Astrocyte (in vitro differentiated cells and primary cell): ENCODE results near the gene TMPRSS3. TPM values are rescaled to one million over a fixed set of nuclear protein-coding genes. Genes with fewer than 3 reads are reported as not detected.

ENCODE experiments used
- DNase-seq: peaks from one replicate; pipeline ENCODE4 v3.0.0-alpha.2; 2010; ENCODE audit warnings: low read depth
- FAIRE-seq: peaks from 2 replicates; lab custom pipeline; 2011; peaks lifted over from hg19 to GRCh38; lab: Jason Lieb, UNC
- H2AFZ ChIP-seq: 2 replicates; pipeline ENCODE4 v1.6.0; 2012; ENCODE audit warnings: low read depth, low read length, inconsistent platforms
- H3K27ac ChIP-seq: 2 replicates; pipeline ENCODE4 v1.5.1; 2011; ENCODE audit warnings: low read depth, low read length, inconsistent platforms
- H3K27me3 ChIP-seq: 2 replicates; pipeline ENCODE4 v1.6.0; 2011; ENCODE audit warnings: low read length, inconsistent platforms; ENCODE audit not compliant: insufficient read depth
- H3K36me3 ChIP-seq: 2 replicates; pipeline ENCODE4 v1.5.1; 2011; ENCODE audit warnings: low read length, inconsistent platforms; ENCODE audit not compliant: insufficient read depth
- H3K4me1 ChIP-seq: 2 replicates; pipeline ENCODE4 v1.5.1; 2011; ENCODE audit warnings: low read length, inconsistent platforms; ENCODE audit not compliant: insufficient read depth
- H3K4me2 ChIP-seq: 2 replicates; pipeline ENCODE4 v1.6.0; 2012; ENCODE audit warnings: low read length, inconsistent platforms
- H3K4me3 ChIP-seq: 2 replicates; pipeline ENCODE4 v1.5.1; 2011; ENCODE audit warnings: low read depth, mild to moderate bottlenecking, low read length, inconsistent platforms; ENCODE audit not compliant: insufficient read depth
- H3K79me2 ChIP-seq: 2 replicates; pipeline ENCODE4 v1.6.0; 2012; ENCODE audit warnings: mild to moderate bottlenecking, low read length, inconsistent platforms; ENCODE audit not compliant: insufficient read depth
- H3K9ac ChIP-seq: 2 replicates; pipeline ENCODE4 v1.6.0; 2012; ENCODE audit warnings: mild to moderate bottlenecking, low read length, inconsistent platforms
- H3K9me3 ChIP-seq: 2 replicates; pipeline ENCODE4 v1.5.1; 2012; ENCODE audit warnings: low read depth, mild to moderate bottlenecking, low read length, inconsistent platforms; ENCODE audit not compliant: insufficient read depth
- H4K20me1 ChIP-seq: 2 replicates; pipeline ENCODE4 v1.6.0; 2012; ENCODE audit warnings: low read length, inconsistent platforms; ENCODE audit not compliant: insufficient read depth
- H3K27ac Mint-ChIP-seq: one replicate; pipeline ENCODE4 v1.8.0; 2021; ENCODE audit warnings: mild to moderate bottlenecking, mixed read lengths; ENCODE audit not compliant: unreplicated experiment
- H3K27me3 Mint-ChIP-seq: one replicate; pipeline ENCODE4 v1.8.0; 2021; ENCODE audit warnings: low read depth, mixed read lengths; ENCODE audit not compliant: unreplicated experiment
- H3K36me3 Mint-ChIP-seq: one replicate; pipeline ENCODE4 v1.8.0; 2021; ENCODE audit warnings: low read depth, mixed read lengths; ENCODE audit not compliant: unreplicated experiment
- H3K4me1 Mint-ChIP-seq: one replicate; pipeline ENCODE4 v1.8.0; 2021; ENCODE audit warnings: low read depth, mixed read lengths; ENCODE audit not compliant: unreplicated experiment
- H3K4me3 Mint-ChIP-seq: one replicate; pipeline ENCODE4 v1.8.0; 2021; ENCODE audit warnings: mild to moderate bottlenecking, moderate library complexity, mixed read lengths; ENCODE audit not compliant: unreplicated experiment
- H3K9me3 Mint-ChIP-seq: one replicate; pipeline ENCODE4 v1.8.0; 2021; ENCODE audit warnings: mild to moderate bottlenecking, mixed read lengths; ENCODE audit not compliant: unreplicated experiment
- EZH2 ChIP-seq: IDR thresholded peaks from 2 replicates; pipeline ENCODE4 v1.6.1; 2012; ENCODE audit warnings: mild to moderate bottlenecking, low read length, inconsistent platforms; ENCODE audit not compliant: insufficient read depth
- total RNA-seq: library from RNA; stranded (reverse); gene quantifications from 2 replicates; pipeline ENCODE4 v1.2.1, GENCODE V29; 2021
- TF ChIP-seq, protein P1 (sequence below): IDR thresholded peaks from 2 replicates; pipeline ENCODE4 v1.5.1; 2011; ENCODE audit warnings: low read depth, mild to moderate bottlenecking, inconsistent platforms, low read length, moderate library complexity; ENCODE audit not compliant: insufficient read depth

TMPRSS3 gene
- total RNA-seq, 1 donor from 2014 or later = not detected

DNA sequence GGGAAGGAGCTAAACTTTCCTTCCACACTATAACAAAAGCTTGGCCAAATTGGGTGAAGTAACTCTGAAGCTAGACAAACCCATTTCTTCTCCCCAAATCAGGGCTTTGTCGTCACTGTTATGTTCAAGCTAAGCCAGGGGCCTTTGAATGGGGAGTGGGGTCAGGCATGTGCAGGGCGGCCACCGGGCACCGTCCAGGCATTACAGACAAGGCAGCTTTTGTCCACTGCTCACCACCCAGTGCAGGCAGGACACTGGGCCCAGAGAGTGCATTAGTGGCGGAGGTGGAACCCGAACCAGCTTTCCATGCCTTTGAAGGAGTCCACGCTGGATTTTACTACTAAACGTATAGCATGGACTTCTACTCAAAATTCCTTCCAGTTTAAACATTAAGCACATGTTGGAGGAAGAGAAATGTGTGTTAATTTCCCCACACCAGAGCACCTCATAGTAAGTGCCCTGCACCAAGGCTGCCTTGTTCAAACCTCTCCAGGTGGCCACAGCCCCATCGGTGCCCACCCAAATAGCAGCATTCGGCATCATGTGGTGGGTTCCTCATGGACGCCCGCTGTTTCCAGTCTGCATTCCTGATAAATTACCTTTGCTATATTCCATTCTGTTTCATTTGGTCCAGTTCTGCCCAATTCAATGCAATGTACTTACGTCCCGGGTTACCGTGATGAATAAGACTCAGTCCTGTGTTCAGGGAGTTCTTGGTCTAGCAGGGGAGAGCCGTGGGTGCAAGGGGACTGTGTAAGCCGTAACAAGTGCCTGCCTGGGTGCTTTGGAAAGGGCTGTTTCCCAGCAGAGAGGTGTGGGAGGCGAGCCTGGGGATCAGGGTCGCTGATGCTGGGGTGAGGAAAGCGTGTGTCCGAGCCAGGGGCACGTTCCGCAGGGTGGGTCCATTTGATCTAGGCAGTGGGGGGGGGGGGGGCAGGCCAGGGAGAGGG lies 9.5 kb upstream of the TMPRSS3 start:
- Histone ChIP-seq H3K79me2 (no peaks in the 10 kb centered on the region), H3K9me3 (peaks cover 2% of the 10 kb centered on the region), H3K27me3 (peaks cover 2% of the 10 kb centered on the region), H3K4me2 (no peak overlapping the region), H3K4me3 (no peak overlapping the region), H2AFZ (no peak overlapping the region), H4K20me1 (no peaks in the 10 kb centered on the region), H3K27ac (no peak overlapping the region), H3K9ac (no peak overlapping the region), H3K36me3 (no peaks in the 10 kb centered on the region), H3K4me1 (no peaks in the 10 kb centered on the region)
- no peak for FAIRE-seq
- no peaks in the 10 kb centered on the region for H3K36me3 Mint-ChIP-seq
- no peak overlapping the region for H3K27ac Mint-ChIP-seq
- peaks cover 3% of the 10 kb centered on the region for H3K4me1 Mint-ChIP-seq
- TF ChIP-seq EZH2 = no peak
- TF ChIP-seq, protein P1, sequence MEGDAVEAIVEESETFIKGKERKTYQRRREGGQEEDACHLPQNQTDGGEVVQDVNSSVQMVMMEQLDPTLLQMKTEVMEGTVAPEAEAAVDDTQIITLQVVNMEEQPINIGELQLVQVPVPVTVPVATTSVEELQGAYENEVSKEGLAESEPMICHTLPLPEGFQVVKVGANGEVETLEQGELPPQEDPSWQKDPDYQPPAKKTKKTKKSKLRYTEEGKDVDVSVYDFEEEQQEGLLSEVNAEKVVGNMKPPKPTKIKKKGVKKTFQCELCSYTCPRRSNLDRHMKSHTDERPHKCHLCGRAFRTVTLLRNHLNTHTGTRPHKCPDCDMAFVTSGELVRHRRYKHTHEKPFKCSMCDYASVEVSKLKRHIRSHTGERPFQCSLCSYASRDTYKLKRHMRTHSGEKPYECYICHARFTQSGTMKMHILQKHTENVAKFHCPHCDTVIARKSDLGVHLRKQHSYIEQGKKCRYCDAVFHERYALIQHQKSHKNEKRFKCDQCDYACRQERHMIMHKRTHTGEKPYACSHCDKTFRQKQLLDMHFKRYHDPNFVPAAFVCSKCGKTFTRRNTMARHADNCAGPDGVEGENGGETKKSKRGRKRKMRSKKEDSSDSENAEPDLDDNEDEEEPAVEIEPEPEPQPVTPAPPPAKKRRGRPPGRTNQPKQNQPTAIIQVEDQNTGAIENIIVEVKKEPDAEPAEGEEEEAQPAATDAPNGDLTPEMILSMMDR = no peak
- H3K4me3 Mint-ChIP-seq = no peak overlapping the region
- peaks cover 1% of the 10 kb centered on the region for H3K9me3 Mint-ChIP-seq
- no peak for DNase-seq
- H3K27me3 Mint-ChIP-seq = peaks cover 11% of the 10 kb centered on the region

DNA sequence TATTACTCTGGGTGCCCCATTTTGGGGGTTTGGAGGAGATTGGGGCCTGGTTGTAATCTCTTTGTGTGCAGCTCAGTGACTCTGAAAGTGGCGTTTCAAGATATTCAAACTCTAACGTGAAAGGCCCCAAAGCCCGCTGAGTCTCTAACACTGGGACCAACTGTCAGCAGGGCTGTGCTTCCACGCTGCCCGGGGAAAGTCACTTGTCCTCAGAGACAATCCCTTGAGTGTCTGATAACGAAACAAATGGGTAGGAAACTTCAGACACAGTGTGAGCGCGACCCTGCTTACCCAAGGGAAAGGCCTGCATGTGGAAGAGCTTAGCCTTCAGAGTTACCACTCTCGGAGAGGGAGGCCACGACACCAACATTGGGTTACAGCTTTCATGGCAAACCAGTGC lies 8.7 kb upstream of the TMPRSS3 start:
- TF ChIP-seq EZH2 = no peak
- TF ChIP-seq, protein P1 = no peak
- FAIRE-seq (no peak), DNase-seq (no peak)
- H3K36me3 Mint-ChIP-seq = no peaks in the 10 kb centered on the region
- H3K9me3 Mint-ChIP-seq = peaks cover 1% of the 10 kb centered on the region
- H3K27ac ChIP-seq = no peak overlapping the region
- no peaks in the 10 kb centered on the region for H3K79me2 ChIP-seq
- no peaks in the 10 kb centered on the region for H3K36me3 ChIP-seq
- H4K20me1 ChIP-seq = no peaks in the 10 kb centered on the region
- no peak overlapping the region for H3K4me2 ChIP-seq
- H3K9ac ChIP-seq = no peak overlapping the region
- peaks cover under 1% of the 10 kb centered on the region for H3K27me3 ChIP-seq
- H3K4me3 ChIP-seq = no peak overlapping the region
- H3K9me3 ChIP-seq = peaks cover 2% of the 10 kb centered on the region
- no peak overlapping the region for H3K27ac Mint-ChIP-seq
- no peak overlapping the region for H3K4me3 Mint-ChIP-seq
- H3K4me1 Mint-ChIP-seq = peaks cover 4% of the 10 kb centered on the region
- H3K27me3 Mint-ChIP-seq = peaks cover 8% of the 10 kb centered on the region
- no peaks in the 10 kb centered on the region for H3K4me1 ChIP-seq
- H2AFZ ChIP-seq = no peak overlapping the region
